Measurements from ENCODE around the gene FAM13A. TPM values are rescaled to one million over a fixed set of nuclear protein-coding genes. Genes with fewer than 3 reads are reported as not detected.

The FAM13A gene
- total and polyA plus RNA-seq, 2 of the 13 experiments (the other 11 are each of a cell fraction or from before 2014, with no cell fraction given): 1.2 to 36.2 TPM

DNA sequence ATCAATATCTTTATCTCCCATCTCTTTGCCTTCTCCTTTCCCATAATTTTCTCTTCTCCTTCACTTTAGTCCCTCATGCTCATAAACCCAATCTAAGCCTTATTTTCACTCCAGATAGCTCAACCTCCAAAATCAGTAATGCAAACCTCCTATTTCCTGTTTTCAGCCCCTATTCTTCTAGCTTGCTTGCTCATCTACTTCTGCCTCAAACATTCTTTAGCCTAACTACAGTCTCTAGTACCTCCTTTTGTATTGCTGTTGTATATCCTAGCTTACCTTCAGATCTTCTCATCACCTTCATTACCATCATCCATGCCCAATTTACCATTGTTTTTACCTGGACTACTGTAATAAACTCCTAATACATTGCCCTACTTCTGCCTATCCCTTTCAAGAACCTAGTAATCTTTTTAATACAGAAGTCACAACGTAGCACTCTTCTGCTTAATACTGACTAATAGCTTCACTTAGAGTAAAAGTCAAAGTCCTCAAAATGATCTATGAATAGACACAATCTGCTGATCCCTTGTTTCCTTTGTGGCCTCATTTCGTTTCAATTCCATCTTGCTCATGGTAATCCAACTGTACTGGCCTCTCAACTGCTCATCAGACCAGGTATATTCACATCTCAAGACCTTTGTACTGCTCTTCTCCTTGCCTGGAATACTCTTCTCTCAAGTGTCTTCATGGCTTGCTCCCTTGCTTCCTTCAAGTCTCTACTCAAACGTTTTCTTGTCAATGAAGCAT lies 123.4 kb downstream of the FAM13A start:
- ChIA-PET POLR2A (no interaction called here), CTCF (ENCODE audit: low intra/inter-chr PET ratio, low total read pairs) (no interaction called here)
- Histone ChIP-seq H2AFZ (ENCODE audit: low read length) (no peak overlapping the region), H3K9ac (ENCODE audit: insufficient read depth, low read depth, low read length) (no peak overlapping the region), H4K20me1 (ENCODE audit: insufficient read depth, low read length) (no peaks in the 10 kb centered on the region), H3K9me3 (ENCODE audit: low read length) (no peaks in the 10 kb centered on the region), H3K4me1 (ENCODE audit: insufficient read depth, low read length) (no peaks in the 10 kb centered on the region), H3K4me2 (ENCODE audit: low read depth, low read length) (no peak overlapping the region), H3K4me3 (replicated peaks in 1 of 3; ENCODE audit: insufficient read depth in 1 of 3, low read depth in 2 of 3, low read length in 3 of 3) (no peak overlapping the region), H3K27me3 (ENCODE audit: control insufficient read depth in 1 of 2, insufficient read depth in 2 of 2, low read length in 2 of 2) (no peaks in the 10 kb centered on the region), H3K79me2 (ENCODE audit: insufficient read depth, low read length) (no peaks in the 10 kb centered on the region), H3K36me3 (replicated peaks in 1 of 2; ENCODE audit: control insufficient read depth in 1 of 2, insufficient read depth in 2 of 2, low read length in 2 of 2) (no peaks in the 10 kb centered on the region), H3K27ac (ENCODE audit: extremely low read length, insufficient read depth, low read length) (no peak overlapping the region)
- DNase-seq (ENCODE audit: low spot score): no peak
- in situ Hi-C loops (cut with HindIII; ENCODE audit: extremely low pct_ligation_motif_present, low pct_unique_long_range_greater_than_20kb): no loop called here
- BruUV-seq (replicated peaks): no TSS peak
- FAIRE-seq: no peak
- WGBS (ENCODE audit: low lambda C conversion rate): 0% methylated on average over 3 of the region's 3 CpGs
- intact Hi-C loops (cut with micrococcal nuclease; ENCODE audit: unreplicated experiment): no loop called here
- ATAC-seq: no peak
- TF ChIP-seq ASH2L (IDR thresholded peaks at IDR 0.05; ENCODE audit: insufficient read length, low read depth, low read length): no peak
- no peak for TF ChIP-seq ZNF615 (CRISPR knock-in tag; IDR thresholded peaks at IDR 0.05; ENCODE audit: borderline replicate concordance)
- TF ChIP-seq TRIM22 (IDR thresholded peaks at IDR 0.05): no peak
- TF ChIP-seq ZNF724P (CRISPR knock-in tag; IDR thresholded peaks at IDR 0.05; ENCODE audit: borderline replicate concordance): no peak
- TF ChIP-seq ZNF143 (CRISPR knock-in tag; IDR thresholded peaks at IDR 0.05): no peak
- TF ChIP-seq, protein P1, sequence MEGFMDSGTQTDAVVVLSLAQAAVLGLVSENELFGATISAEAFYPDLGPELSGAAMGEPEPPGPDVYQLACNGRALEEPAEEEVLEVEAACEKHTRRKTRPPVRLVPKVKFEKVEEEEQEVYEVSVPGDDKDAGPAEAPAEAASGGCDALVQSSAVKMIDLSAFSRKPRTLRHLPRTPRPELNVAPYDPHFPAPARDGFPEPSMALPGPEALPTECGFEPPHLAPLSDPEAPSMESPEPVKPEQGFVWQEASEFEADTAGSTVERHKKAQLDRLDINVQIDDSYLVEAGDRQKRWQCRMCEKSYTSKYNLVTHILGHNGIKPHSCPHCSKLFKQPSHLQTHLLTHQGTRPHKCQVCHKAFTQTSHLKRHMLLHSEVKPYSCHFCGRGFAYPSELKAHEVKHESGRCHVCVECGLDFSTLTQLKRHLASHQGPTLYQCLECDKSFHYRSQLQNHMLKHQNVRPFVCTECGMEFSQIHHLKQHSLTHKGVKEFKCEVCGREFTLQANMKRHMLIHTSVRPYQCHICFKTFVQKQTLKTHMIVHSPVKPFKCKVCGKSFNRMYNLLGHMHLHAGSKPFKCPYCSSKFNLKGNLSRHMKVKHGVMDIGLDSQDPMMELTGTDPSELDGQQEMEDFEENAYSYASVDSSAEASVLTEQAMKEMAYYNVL (CRISPR knock-in tag; IDR thresholded peaks at IDR 0.05; ENCODE audit: borderline replicate concordance): no peak
- TF ChIP-seq STAG1 (CRISPR knock-in tag; IDR thresholded peaks at IDR 0.05): no peak
- TF ChIP-seq ZNF292 (CRISPR knock-in tag; IDR thresholded peaks at IDR 0.05; ENCODE audit: borderline replicate concordance, low read depth): no peak
- TF ChIP-seq, protein P2, sequence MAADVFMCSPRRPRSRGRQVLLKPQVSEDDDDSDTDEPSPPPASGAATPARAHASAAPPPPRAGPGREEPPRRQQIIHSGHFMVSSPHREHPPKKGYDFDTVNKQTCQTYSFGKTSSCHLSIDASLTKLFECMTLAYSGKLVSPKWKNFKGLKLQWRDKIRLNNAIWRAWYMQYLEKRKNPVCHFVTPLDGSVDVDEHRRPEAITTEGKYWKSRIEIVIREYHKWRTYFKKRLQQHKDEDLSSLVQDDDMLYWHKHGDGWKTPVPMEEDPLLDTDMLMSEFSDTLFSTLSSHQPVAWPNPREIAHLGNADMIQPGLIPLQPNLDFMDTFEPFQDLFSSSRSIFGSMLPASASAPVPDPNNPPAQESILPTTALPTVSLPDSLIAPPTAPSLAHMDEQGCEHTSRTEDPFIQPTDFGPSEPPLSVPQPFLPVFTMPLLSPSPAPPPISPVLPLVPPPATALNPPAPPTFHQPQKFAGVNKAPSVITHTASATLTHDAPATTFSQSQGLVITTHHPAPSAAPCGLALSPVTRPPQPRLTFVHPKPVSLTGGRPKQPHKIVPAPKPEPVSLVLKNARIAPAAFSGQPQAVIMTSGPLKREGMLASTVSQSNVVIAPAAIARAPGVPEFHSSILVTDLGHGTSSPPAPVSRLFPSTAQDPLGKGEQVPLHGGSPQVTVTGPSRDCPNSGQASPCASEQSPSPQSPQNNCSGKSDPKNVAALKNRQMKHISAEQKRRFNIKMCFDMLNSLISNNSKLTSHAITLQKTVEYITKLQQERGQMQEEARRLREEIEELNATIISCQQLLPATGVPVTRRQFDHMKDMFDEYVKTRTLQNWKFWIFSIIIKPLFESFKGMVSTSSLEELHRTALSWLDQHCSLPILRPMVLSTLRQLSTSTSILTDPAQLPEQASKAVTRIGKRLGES (CRISPR knock-in tag; IDR thresholded peaks at IDR 0.05; ENCODE audit: borderline replicate concordance): no peak
